HG02840 (cell line): ENCODE results near the gene DGLUCY.
"Not testable (repeated sequence)": the region's sequence is repeated elsewhere in the genome, so short reads cannot be mapped to it uniquely, and the experiment has no call there.

Experiments used
- ATAC-seq: cut with Tn5 transposase; IDR thresholded peaks from one replicate; pipeline ENCODE4 v1.9.1; 2021; ENCODE audit warnings: mild to moderate bottlenecking, moderate library complexity, moderate number of reproducible peaks; ENCODE audit not compliant: unreplicated experiment, low FRiP score

DGLUCY gene

GRCh38 chr14:91113829-91114078 lies at the start of gene DGLUCY:
Gene DGLUCY, plus strand, starts transcription at chr14:91114073. Its CDS starts 46,222 bp downstream, at chr14:91160295.
- no peak for ATAC-seq

GRCh38 chr14:91065266-91065665 lies 48.6 kb upstream of the DGLUCY start:
- no peak for ATAC-seq

GRCh38 chr14:91067186-91067585 lies 46.7 kb upstream of the DGLUCY start:
- ATAC-seq = no peak

GRCh38 chr14:91068642-91069041 lies 45.2 kb upstream of the DGLUCY start:
- ATAC-seq = no peak

- no peak for ATAC-seq
These were observed 43.3 kb upstream of the DGLUCY start for GRCh38 chr14:91070572-91070971.

GRCh38 chr14:91075553-91075952 lies 38.3 kb upstream of the DGLUCY start:
- ATAC-seq = no peak

GRCh38 chr14:91078095-91078737 lies 35.7 kb upstream of the DGLUCY start:
- no peak for ATAC-seq

- no peak for ATAC-seq
These were observed 33.8 kb upstream of the DGLUCY start for GRCh38 chr14:91080071-91080470.

GRCh38 chr14:91082282-91082681 lies 31.6 kb upstream of the DGLUCY start:
- no peak for ATAC-seq

GRCh38 chr14:91084516-91084915 lies 29.4 kb upstream of the DGLUCY start:
- ATAC-seq = no peak

- ATAC-seq = not testable (repeated sequence)
These were observed 26.4 kb upstream of the DGLUCY start for GRCh38 chr14:91087470-91087869.

- ATAC-seq = no peak
These were observed 25.2 kb upstream of the DGLUCY start for GRCh38 chr14:91088585-91089235.

- ATAC-seq = no peak
These were observed 23.8 kb upstream of the DGLUCY start for GRCh38 chr14:91089958-91090535.

- no peak for ATAC-seq
These were observed 23.1 kb upstream of the DGLUCY start for GRCh38 chr14:91090743-91091142.

- ATAC-seq = no peak
These were observed 21.8 kb upstream of the DGLUCY start for GRCh38 chr14:91092073-91092472.

- ATAC-seq = not testable (repeated sequence)
These were observed 20.0 kb upstream of the DGLUCY start for GRCh38 chr14:91093743-91094472.

GRCh38 chr14:91094772-91095171 lies 19.1 kb upstream of the DGLUCY start:
- ATAC-seq = no peak

- no peak for ATAC-seq
These were observed 18.7 kb upstream of the DGLUCY start for GRCh38 chr14:91095178-91095577.

- ATAC-seq = not testable (repeated sequence)
These were observed 16.2 kb upstream of the DGLUCY start for GRCh38 chr14:91097657-91098056.

- ATAC-seq = no peak
These were observed 15.3 kb upstream of the DGLUCY start for GRCh38 chr14:91098591-91098990.

- ATAC-seq = no peak
These were observed 13.8 kb upstream of the DGLUCY start for GRCh38 chr14:91100102-91100501.
